GM10248 (cell line): ENCODE data around the gene PFKFB3.

Experiments used
- CTCF ChIA-PET: fragments of 300-600 bp; sonication (Branson Sonifier 250); formaldehyde crosslinking; extraction: SDS; loops from one replicate; lab custom pipeline; 2021; ENCODE audit warnings: antibody characterized with exemption; lab: Yijun Ruan, JAX
- POLR2A ChIA-PET: fragments of 350-650 bp; sonication (Branson Sonifier 250); formaldehyde crosslinking; extraction: SDS; loops from one replicate; lab custom pipeline; 2020; ENCODE audit warnings: antibody characterized with exemption; lab: Yijun Ruan, JAX
- DNase-seq: peaks from one replicate; pipeline ENCODE4 v3.0.0; 2012; ENCODE audit errors: extremely low spot score
- CTCF ChIP-seq: IDR thresholded peaks from 2 replicates; pipeline ENCODE4 v1.5.1; 2012; ENCODE audit warnings: mild to moderate bottlenecking, low read depth; ENCODE audit errors: extremely low read depth, missing control alignments, control extremely low read depth

PFKFB3 gene

GRCh38 chr10:6250745-6251144 lies 48.0 kb downstream of the PFKFB3 start:
- ChIA-PET CTCF (interaction anchor here (0.9 kb wide), 1 partner anchor 22 kb away, joined by 3 read pairs; no protein-coding TSS in a partner anchor), POLR2A (no interaction called here)
- no peak for DNase-seq
- TF ChIP-seq CTCF: no peak

- no peak for TF ChIP-seq CTCF
- ChIA-PET POLR2A (no interaction called here), CTCF (interaction anchor here (2.1 to 2.7 kb wide), 2 partner anchors 11 to 147 kb away, joined by 6 to 7 read pairs; no protein-coding TSS in a partner anchor)
- DNase-seq: no peak
These were observed 51.5 kb downstream of the PFKFB3 start for GRCh38 chr10:6254201-6254600.

DNA sequence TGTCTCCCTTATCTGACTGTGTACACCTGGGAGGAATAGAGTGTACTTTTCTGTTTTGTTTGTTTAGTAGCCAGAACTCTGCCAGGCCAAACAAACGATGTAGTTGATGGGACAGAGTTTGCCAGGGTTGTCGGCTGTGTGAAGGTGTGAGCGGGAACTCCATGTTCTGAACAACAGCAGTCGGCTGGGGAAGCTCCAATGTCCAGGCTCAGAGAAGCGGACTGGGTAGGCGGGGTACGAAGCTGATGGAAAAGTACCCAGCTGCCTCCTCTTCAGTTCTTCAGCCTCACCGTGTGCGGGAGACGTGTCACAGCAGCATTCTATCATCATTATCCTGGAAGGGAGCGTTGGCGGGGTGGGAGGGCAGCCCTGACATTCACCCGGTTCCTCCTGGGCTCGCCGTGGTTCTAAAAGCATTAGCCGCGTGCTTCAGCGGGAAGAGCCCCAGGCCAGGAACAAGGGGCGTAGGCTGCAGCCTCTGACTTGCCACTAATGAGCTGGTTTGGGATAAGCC lies 52.9 kb downstream of the PFKFB3 start:
- no peak for TF ChIP-seq CTCF
- DNase-seq: no peak
- POLR2A ChIA-PET: no interaction called here
- CTCF ChIA-PET: interaction anchor here (2.1 kb wide), 1 partner anchor 10 kb away, joined by 6 read pairs; no protein-coding TSS in a partner anchor

GRCh38 chr10:6256439-6256838 lies 53.7 kb downstream of the PFKFB3 start:
- DNase-seq: no peak
- POLR2A ChIA-PET: no interaction called here
- TF ChIP-seq CTCF: no peak
- CTCF ChIA-PET: interaction anchor here (1.3 to 1.5 kb wide), 3 partner anchors 19 to 54 kb away, joined by 3 to 5 read pairs (median 5); partner anchors contain the start of gene PFKFB3

DNA sequence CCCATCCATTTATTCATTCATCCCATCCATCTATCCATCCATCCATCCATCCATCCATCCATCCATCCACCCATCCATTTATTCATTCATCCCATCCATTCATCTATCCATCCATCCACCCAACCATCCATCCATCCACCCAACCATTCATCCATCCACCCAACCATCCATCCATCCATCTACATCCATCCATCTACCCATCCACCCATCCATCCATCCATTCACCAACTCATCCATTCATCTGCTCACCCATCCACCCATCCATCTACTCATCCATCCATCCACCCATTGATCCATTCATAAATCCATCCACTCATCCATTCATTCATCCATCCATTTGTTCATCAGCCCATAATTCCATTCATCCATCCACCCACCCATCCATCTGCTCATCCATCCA lies 56.4 kb downstream of the PFKFB3 start:
- no peak for DNase-seq
- ChIA-PET POLR2A (no interaction called here), CTCF (no interaction called here)
- no peak for TF ChIP-seq CTCF

GRCh38 chr10:6260843-6261242 lies 58.1 kb downstream of the PFKFB3 start:
- ChIA-PET CTCF (interaction anchor here (1.5 kb wide), 1 partner anchor 27 kb away, joined by 3 read pairs; no protein-coding TSS in a partner anchor), POLR2A (no interaction called here)
- no peak for DNase-seq
- no peak for TF ChIP-seq CTCF
